A673 (cell line): ENCODE results near the gene FANCG. TPM values are rescaled to one million over a fixed set of nuclear protein-coding genes. Genes with fewer than 3 reads are reported as not detected.

Source experiments
- BruUV-seq: library from RNA; stranded (reverse); fragments of 400-500 nt; replicated peaks from 2 replicates; lab custom pipeline; 2021; lab: Mats Ljungman, UMichigan
- CTCF ChIA-PET: fragments of 300-600 bp; sonication (Branson Sonifier 250); formaldehyde crosslinking; loops from one replicate; lab custom pipeline; 2022; ENCODE audit warnings: antibody characterized with exemption; lab: Charles Lee
- POLR2A ChIA-PET: fragments of 300-600 bp; sonication (Branson Sonifier 250); formaldehyde crosslinking; loops from one replicate; lab custom pipeline; 2022; ENCODE audit warnings: antibody characterized with exemption; ENCODE audit not compliant: low non-redundant PET; lab: Charles Lee
- DNase-seq: peaks from one replicate; pipeline ENCODE4 v3.0.0-alpha.2; 2015; ENCODE audit warnings: low spot score
- H3K27ac ChIP-seq: fragments of 200-600 bp; sonication (generic); 2 replicates; pipeline ENCODE4 v1.5.1; 2016; ENCODE audit warnings: mixed run types, low read depth, mild to moderate bottlenecking, mixed read lengths, antibody characterized with exemption, low read length; ENCODE audit not compliant: poor library complexity, severe bottlenecking
- H3K27me3 ChIP-seq: fragments of 200-600 bp; sonication (generic); replicated peaks from 2 replicates; pipeline ENCODE4 v1.6.1; 2017; ENCODE audit warnings: mixed run types, low read depth, mild to moderate bottlenecking, mixed read lengths, antibody characterized with exemption, low read length; ENCODE audit not compliant: insufficient read depth, poor library complexity
- H3K36me3 ChIP-seq: fragments of 200-600 bp; sonication (generic); 2 replicates; pipeline ENCODE4 v1.6.1; 2016; ENCODE audit warnings: mixed run types, mild to moderate bottlenecking, mixed read lengths, antibody characterized with exemption, low read length; ENCODE audit not compliant: insufficient read depth, poor library complexity, severe bottlenecking
- H3K4me1 ChIP-seq: fragments of 200-600 bp; sonication (generic); 2 replicates; pipeline ENCODE4 v1.6.1; 2017; ENCODE audit warnings: mixed run types, mild to moderate bottlenecking, mixed read lengths, antibody characterized with exemption, low read length; ENCODE audit not compliant: insufficient read depth, poor library complexity, severe bottlenecking
- H3K4me3 ChIP-seq: fragments of 200-600 bp; sonication (generic); 2 replicates; pipeline ENCODE4 v1.5.1; 2016; ENCODE audit warnings: low read depth, mixed run types, mild to moderate bottlenecking, mixed read lengths, low read length; ENCODE audit not compliant: poor library complexity, severe bottlenecking
- H3K9me3 ChIP-seq: fragments of 200-600 bp; sonication (generic); 2 replicates; pipeline ENCODE4 v1.6.1; 2016; ENCODE audit warnings: mixed run types, low read depth, mild to moderate bottlenecking, mixed read lengths, antibody characterized with exemption, low read length; ENCODE audit not compliant: poor library complexity, severe bottlenecking
- EZH2 ChIP-seq: fragments of 200-600 bp; sonication (generic); IDR thresholded peaks from 2 replicates; pipeline ENCODE4 v1.6.1; 2017; ENCODE audit warnings: borderline replicate concordance, low read depth, mild to moderate bottlenecking, mixed read lengths, antibody characterized with exemption, low read length; ENCODE audit not compliant: poor library complexity, severe bottlenecking
- intact Hi-C: fragments of 100-400 bp; cut with micrococcal nuclease; formaldehyde crosslinking; loops from one replicate; pipeline ENCODE4 v1.10.0; 2022; ENCODE audit not compliant: unreplicated experiment
- total RNA-seq: library from RNA; stranded (reverse); gene quantifications from 2 replicates; pipeline ENCODE4 v1.2.3, GENCODE V29; 2021
- TF ChIP-seq, protein P1 (sequence below): fragments of 300-800, 200-600 bp; sonication (generic); conservative IDR thresholded peaks from 2 replicates; pipeline ENCODE4 v1.5.1; 2017; ENCODE audit warnings: low read depth, mild to moderate bottlenecking, antibody characterized with exemption, low read length, moderate library complexity, mixed read lengths

FANCG gene
- total RNA-seq, 1 experiment from 2014 or later: 110 TPM

DNA sequence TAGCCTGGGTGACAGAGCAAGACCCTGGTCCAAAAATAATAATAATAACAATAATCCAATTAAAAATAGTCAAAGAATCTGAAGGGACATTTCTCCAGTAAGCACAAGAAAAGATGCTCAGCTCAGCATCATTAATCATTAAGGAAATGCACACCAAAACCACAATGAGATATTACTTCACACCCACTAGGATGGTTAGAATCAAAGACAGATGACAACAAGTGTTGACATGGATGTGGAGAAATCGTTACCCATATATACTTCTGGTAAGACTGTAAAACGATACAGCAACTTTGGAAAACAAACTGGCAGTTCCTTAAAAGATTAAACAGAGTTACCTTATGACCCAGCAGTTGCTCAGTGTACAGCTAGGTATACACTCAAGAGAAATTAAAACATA, 5.3 kb upstream of the FANCG start:
- TF ChIP-seq, protein P1, sequence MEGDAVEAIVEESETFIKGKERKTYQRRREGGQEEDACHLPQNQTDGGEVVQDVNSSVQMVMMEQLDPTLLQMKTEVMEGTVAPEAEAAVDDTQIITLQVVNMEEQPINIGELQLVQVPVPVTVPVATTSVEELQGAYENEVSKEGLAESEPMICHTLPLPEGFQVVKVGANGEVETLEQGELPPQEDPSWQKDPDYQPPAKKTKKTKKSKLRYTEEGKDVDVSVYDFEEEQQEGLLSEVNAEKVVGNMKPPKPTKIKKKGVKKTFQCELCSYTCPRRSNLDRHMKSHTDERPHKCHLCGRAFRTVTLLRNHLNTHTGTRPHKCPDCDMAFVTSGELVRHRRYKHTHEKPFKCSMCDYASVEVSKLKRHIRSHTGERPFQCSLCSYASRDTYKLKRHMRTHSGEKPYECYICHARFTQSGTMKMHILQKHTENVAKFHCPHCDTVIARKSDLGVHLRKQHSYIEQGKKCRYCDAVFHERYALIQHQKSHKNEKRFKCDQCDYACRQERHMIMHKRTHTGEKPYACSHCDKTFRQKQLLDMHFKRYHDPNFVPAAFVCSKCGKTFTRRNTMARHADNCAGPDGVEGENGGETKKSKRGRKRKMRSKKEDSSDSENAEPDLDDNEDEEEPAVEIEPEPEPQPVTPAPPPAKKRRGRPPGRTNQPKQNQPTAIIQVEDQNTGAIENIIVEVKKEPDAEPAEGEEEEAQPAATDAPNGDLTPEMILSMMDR: no peak
- TF ChIP-seq EZH2: no peak
- H3K27me3 ChIP-seq: no peaks in the 10 kb centered on the region
- DNase-seq: no peak
- intact Hi-C loops: no loop called here
- ChIA-PET POLR2A (no interaction called here), CTCF (interaction anchor here (1.2 kb wide), 1 partner anchor 12 kb away, joined by 8 read pairs; no protein-coding TSS in a partner anchor)
- H3K4me3 ChIP-seq: no peak overlapping the region
- H3K9me3 ChIP-seq: no peaks in the 10 kb centered on the region
- H3K4me1 ChIP-seq: peaks cover 4% of the 10 kb centered on the region
- no TSS peak for BruUV-seq
- no peak overlapping the region for H3K27ac ChIP-seq
- peaks cover 13% of the 10 kb centered on the region for H3K36me3 ChIP-seq

GRCh38 chr9:35079041-35079425, 709 bp downstream of the FANCG start:
- BruUV-seq: no TSS peak
- ChIA-PET CTCF (interaction anchor here (1.3 to 1.6 kb wide), 3 partner anchors 18 to 179 kb away, joined by 3 to 6 read pairs (median 3); partner anchors contain the start of gene PIGO), POLR2A (no interaction called here)
- no peaks in the 10 kb centered on the region for H3K9me3 ChIP-seq
- H3K27me3 ChIP-seq: no peaks in the 10 kb centered on the region
- no peak for DNase-seq
- peak overlapping the region; percentile 89 for H3K27ac ChIP-seq
- H3K4me1 ChIP-seq: peaks cover 13% of the 10 kb centered on the region
- H3K36me3 ChIP-seq: peaks cover 30% of the 10 kb centered on the region
- no peak for TF ChIP-seq EZH2
- TF ChIP-seq, protein P1: no peak
- intact Hi-C loops: no loop called here
- H3K4me3 ChIP-seq: peak overlapping the region; percentile 76

- no peaks in the 10 kb centered on the region for H3K9me3 ChIP-seq
- ChIA-PET POLR2A (interaction anchor here (0.6 kb wide), 1 partner anchor 27 kb away, joined by 3 read pairs; no protein-coding TSS in a partner anchor), CTCF (interaction anchor here (0.7 kb wide), 1 partner anchor 445 kb away, joined by 4 read pairs; no protein-coding TSS in a partner anchor)
- H3K36me3 ChIP-seq: peaks cover 37% of the 10 kb centered on the region
- no peak overlapping the region for H3K27ac ChIP-seq
- H3K4me1 ChIP-seq: peaks cover 13% of the 10 kb centered on the region
- no peaks in the 10 kb centered on the region for H3K27me3 ChIP-seq
- H3K4me3 ChIP-seq: peak overlapping the region; percentile 76
- no peak for DNase-seq
- TSS peak; percentile 36 for BruUV-seq
- TF ChIP-seq EZH2: no peak
- TF ChIP-seq, protein P1: no peak
- intact Hi-C loops: no loop called here
Measured at GRCh38 chr9:35078066-35078465, 1.7 kb downstream of the FANCG start.
